Panc1 (cell line): ENCODE results near the gene MYO1B.

Source experiments
- POLR2AphosphoS5 ChIP-seq: IDR thresholded peaks from 2 replicates; pipeline ENCODE4 v1.6.1; 2012; ENCODE audit warnings: mild to moderate bottlenecking, low read depth, low read length, moderate library complexity
- TF ChIP-seq, protein P1 (sequence below): fragments of 450-650 bp; IDR thresholded peaks from 2 replicates; pipeline ENCODE4 v1.5.1; 2017; ENCODE audit warnings: mild to moderate bottlenecking

DNA sequence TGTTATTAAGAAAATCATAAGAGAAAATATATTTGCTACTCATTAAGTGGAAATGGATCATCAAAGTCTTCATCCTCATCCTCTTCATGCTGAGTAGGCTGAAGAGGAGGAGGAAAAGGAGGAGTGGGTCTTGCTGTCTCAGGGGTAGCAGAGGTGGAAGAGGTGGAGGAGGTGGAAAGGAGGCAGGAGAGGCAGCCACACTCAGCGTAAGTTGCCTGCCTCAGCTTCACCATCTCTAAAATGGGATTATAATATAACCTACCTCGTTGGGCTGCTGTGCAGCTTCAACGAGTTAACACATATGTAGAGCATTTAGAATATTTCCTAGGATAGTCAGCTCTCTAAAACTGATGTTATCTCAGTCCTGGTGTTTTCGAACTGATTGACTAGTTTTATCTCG is 4.3 kb upstream of the MYO1B start:
- TF ChIP-seq, protein P1, sequence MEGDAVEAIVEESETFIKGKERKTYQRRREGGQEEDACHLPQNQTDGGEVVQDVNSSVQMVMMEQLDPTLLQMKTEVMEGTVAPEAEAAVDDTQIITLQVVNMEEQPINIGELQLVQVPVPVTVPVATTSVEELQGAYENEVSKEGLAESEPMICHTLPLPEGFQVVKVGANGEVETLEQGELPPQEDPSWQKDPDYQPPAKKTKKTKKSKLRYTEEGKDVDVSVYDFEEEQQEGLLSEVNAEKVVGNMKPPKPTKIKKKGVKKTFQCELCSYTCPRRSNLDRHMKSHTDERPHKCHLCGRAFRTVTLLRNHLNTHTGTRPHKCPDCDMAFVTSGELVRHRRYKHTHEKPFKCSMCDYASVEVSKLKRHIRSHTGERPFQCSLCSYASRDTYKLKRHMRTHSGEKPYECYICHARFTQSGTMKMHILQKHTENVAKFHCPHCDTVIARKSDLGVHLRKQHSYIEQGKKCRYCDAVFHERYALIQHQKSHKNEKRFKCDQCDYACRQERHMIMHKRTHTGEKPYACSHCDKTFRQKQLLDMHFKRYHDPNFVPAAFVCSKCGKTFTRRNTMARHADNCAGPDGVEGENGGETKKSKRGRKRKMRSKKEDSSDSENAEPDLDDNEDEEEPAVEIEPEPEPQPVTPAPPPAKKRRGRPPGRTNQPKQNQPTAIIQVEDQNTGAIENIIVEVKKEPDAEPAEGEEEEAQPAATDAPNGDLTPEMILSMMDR: no peak
- no peak for TF ChIP-seq POLR2AphosphoS5
